GM18505 (cell line): ENCODE measurements around the gene PHOSPHO1.

Experiments
- ATAC-seq: cut with Tn5 transposase; IDR thresholded peaks from one replicate; pipeline ENCODE4 v1.9.1; 2021; ENCODE audit not compliant: unreplicated experiment
- POLR2A ChIP-seq: IDR thresholded peaks from 4 replicates; pipeline ENCODE4 v1.6.1; 2011; ENCODE audit warnings: borderline replicate concordance; ENCODE audit not compliant: insufficient read depth, insufficient read length; ENCODE audit errors: extremely low read depth

Gene PHOSPHO1

DNA sequence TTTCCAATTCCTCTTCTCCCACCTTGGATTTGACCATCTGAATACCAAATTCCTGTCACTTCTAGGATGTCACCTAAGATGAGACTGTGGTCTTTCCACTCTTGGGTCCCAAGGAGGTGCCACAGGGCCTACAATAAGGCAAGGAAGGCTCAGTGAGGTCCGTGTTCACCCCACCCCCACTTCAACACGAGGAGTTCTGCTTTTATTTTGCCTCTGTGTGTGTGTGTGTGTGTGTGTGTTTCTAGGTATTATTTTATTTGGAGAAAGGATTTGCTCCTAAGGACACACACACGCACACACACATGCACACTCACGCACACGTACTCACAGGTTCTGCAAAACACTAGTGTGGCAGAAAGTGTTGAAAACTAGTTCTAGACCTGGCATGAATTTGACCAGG lies 24.5 kb upstream of the PHOSPHO1 start:
- no peak for ATAC-seq
- no peak for TF ChIP-seq POLR2A

DNA sequence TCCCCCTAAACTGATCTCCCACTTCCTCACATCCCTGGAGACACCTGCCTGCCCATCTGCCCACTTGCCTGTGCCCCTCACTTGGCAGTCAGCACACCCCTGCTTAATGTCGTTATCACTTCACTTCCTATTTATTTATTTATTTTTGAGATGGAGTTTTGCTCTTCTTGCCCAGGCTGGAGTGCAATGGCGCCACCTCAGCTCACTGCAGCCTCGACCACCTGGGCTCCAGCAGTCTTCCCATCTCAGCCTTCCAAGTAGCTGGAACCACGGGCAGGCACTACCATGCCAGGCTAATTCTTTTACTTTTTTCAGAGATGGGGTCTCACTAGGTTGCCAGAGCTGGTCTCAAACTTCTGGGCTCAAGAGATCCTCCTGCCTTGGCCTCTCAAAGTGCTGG lies 23.5 kb upstream of the PHOSPHO1 start:
- no peak for TF ChIP-seq POLR2A
- no peak for ATAC-seq

DNA sequence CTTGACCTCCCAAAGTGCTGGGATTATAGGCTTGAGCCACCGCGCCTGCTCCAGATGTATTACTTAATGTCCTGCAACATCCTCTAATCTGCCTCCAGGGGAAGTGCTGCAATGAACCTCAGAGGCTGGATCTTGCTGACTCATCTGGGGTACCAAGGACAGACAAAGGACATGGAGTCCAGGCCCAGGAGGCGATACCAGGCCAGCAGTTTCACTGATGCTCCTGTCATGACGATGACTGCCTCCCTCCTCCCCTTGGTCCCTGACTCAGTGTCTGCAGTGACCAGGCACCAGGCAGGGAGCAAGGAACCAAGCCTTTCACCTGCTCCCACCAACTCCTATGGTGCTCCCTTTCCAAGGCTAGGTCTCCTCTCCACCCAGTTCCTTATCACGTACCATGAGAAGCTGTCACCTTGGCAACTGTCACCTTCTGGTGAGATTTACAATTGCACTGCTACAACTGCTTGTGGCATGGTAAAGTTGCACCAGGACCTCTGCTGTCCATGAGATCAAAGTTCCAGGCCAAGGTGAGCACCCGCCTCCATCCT lies 21.6 kb upstream of the PHOSPHO1 start:
- TF ChIP-seq POLR2A = no peak
- no peak for ATAC-seq

DNA sequence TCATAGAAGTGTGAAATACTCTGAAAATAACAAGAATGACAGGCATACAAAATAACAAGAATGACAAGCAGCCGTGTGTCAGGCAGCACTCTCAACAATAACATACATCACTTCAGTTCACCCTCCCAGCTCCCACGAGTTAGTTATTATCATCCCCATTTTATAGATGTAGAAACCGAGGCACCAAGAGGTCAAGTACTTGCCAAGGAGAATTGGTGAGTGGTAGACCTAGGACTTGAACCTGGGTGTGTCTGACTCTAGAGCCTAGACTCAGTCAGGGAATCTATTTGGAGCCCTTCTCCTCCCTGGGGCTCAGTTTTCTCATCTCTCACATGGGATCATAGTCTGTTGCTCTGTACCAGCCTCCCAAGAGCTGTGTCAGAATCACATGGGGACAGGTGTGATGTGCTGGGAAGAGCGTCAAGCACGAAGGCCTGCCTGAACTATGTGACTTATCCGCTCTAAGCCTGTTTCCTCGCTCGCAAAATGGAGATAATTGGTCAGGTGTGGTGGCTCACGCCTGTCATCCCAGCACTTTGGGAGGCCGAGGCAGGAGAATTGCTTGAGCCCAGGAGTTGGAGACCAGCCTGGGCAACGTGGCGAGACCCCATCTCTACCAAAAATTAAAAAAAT lies 19.4 kb upstream of the PHOSPHO1 start:
- no peak for ATAC-seq

DNA sequence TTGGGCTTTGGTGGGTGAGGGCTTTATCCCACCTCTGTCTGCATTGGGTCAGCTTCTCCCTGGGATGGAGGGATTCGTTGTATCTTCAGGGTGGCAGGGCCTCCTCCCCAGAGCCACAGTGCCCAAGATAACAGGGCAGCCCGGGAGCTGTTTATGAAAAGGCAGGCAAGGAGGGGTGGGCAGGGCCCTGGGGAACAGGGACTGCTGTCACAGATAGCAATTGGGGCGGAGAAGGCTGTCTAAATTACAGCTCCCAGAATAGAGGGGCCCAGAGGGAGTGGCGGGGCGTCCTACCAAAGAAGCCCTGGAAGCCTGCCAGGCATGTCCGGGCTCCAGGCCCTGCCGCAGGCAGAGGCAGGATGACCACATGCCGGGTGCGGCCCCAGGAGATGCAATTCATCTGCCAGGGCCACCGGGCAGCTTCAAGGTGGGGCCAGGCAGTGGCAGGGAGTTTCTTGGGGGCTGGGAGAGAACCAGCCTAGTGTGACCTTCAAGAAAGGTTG lies 18.8 kb upstream of the PHOSPHO1 start:
- ATAC-seq = no peak
- TF ChIP-seq POLR2A = no peak

More for the DNA sequence above, 19.4 kb upstream of the PHOSPHO1 start:
- TF ChIP-seq POLR2A = no peak

DNA sequence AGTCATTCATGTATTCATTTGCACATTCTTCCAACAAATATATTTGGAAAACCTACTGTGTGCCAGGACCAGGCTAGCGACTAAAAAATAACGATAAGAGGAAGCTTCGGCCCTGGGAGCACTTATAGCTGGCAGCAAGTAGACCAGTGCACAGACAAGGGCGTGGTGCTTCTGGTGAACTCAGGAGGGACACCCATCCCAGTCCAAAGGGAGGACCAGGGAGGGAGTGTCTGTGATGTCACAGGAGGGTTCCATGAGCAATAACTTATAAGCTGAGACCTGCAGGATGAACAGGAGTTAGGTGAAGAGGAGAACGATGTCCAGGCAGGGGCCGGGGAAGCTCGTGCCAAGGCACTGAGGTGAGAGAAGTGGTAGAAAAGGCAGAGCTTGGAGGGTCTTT lies 17.4 kb upstream of the PHOSPHO1 start:
- no peak for ATAC-seq
- no peak for TF ChIP-seq POLR2A

DNA sequence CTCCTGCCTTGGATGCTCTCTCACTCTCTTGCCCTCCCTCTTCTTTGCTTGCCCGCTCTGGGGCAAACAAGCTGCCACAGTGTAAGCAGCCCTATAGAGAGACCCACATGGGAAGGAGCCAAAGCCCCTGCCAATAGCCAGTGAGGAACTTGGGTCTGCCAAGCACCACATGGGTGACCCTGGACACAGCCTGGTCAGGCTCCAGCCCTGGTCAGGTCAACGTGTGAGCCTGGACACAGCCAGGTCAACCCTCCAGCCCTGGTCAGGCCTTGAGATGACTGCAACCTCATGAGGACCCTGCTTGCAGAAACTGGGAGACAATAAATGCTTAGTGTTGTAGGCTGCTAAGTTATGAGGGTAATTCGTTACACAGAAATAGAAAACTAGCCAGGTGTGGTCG lies 14.3 kb upstream of the PHOSPHO1 start:
- TF ChIP-seq POLR2A = no peak

DNA sequence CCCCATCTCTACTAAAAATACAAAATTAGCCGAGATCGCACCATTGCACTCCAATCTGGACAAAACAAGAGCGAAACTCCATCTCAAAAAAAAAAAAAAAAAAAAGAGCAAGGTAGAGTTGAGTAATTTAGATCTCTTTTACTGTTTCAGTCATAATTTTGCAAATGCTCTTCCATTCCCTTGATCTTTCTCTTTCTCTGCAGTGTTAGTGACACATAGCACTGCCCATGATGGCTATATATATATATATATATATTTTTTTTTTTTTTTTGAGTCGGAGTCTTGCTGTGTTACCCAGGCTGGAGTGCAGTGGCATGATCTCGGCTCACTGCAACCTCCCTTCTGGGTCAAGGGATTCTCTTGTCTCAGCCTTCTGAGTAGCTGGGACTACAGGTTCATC lies 12.2 kb upstream of the PHOSPHO1 start:
- no peak for TF ChIP-seq POLR2A
- ATAC-seq = no peak

More for the DNA sequence above, 14.3 kb upstream of the PHOSPHO1 start:
- no peak for ATAC-seq

DNA sequence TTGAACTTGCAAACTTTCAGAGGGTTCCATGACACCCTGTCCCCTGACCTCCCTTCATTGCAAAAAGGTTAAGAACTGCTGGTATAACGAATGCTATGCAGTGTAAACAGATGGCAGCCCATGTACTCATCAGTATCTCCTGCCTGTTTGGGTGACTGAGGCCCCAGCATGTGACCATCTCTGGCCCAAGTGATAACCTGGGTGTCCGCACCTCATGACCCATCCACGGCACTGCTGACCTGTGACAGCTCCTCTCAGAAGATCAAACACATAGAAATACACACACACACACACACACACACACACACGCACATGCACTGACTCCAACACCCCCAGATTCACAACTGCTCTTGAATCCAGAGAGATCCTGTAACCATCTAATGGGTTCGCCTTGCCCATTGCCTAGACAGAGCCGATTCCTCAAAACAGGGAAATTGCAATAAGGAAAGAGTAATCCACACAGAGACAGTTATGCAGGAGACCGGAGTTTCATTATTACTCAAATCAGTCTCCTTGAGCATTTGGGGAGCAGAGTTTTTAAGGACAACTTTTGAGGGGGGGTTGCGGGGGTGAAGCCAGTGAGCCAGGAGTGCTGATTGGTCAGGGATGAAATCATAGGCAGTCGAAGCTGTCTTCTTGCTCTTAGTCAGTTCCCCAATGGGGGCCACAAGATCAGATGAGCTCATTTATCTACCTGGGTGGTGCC lies 11.3 kb upstream of the PHOSPHO1 start:
- no peak for TF ChIP-seq POLR2A
- no peak for ATAC-seq

DNA sequence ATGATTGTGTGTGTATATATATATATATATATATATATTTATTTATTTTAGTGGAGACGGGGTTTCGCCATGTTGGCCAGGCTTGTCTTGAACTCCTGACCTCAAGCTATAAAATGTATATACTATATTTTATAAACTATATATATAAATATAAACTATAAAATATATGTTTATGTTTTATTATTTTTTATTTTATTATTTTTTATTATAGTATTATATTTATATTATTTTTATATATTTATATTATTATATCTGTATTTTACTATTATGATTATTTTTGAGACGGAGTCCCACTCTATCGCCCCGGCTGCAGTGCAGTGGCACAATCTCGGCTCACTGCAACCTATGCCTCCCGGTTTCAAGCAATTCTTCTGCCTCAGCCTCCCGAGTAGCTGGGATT lies 10.5 kb upstream of the PHOSPHO1 start:
- TF ChIP-seq POLR2A = no peak
- ATAC-seq = no peak

DNA sequence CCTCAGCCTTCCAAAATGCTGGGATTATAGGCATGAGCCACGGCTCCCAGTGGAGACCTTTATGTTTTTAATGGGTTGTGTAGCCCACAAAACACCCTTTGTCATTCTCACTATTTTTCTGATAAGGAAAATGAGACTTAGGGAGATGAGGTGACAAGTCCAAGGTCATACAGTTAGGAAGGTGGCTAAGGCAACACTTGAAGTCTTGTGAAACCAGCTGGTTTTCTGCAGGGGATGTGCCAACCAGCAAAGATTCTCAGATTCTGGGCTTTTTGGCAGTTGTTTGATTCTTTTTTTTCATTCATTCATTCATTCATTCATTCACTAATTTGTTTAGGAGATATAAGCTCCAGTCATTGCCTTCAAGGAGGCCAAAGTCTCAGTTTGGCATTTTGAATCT lies 10.0 kb upstream of the PHOSPHO1 start:
- ATAC-seq = no peak
- TF ChIP-seq POLR2A = no peak

DNA sequence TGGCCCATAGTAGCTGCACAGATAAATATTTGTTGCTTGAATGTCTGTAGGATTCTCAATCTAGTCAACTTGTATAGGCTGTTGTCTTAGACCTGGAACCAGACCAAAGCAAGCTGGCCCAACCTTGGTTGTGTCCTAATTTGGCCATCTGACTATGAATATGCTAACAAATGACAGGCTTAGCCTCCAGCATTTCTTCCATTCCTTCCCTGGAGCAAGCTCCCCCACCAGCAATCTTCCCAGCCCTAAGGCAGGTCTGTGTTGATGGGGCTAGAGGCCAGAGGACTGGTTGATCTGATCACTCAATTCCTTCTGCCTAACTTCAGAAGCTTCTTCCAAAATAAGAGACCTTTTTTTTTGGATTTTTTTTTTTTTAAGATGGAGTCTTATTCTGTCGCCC lies 9.4 kb upstream of the PHOSPHO1 start:
- no peak for TF ChIP-seq POLR2A
- ATAC-seq = no peak

DNA sequence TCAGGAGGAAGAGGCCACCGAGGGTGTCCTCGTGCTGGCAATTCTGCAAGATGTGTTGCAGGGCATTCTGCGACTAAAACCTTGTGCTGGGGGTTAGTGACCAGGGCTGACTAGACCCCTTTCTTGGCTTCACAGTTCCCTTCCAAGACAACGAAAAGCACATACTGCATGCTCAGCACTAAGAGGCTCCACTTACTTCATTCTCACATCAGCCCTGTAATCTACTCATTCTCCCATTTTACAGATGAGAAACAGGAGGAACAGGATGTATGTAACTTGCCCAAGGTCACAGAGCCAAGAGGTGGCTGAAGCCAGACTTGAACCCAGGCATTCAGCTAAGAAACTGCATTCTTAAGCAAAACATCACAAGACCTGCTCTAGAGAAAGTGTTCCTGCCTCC lies 5.3 kb upstream of the PHOSPHO1 start:
- TF ChIP-seq POLR2A = no peak
- no peak for ATAC-seq

DNA sequence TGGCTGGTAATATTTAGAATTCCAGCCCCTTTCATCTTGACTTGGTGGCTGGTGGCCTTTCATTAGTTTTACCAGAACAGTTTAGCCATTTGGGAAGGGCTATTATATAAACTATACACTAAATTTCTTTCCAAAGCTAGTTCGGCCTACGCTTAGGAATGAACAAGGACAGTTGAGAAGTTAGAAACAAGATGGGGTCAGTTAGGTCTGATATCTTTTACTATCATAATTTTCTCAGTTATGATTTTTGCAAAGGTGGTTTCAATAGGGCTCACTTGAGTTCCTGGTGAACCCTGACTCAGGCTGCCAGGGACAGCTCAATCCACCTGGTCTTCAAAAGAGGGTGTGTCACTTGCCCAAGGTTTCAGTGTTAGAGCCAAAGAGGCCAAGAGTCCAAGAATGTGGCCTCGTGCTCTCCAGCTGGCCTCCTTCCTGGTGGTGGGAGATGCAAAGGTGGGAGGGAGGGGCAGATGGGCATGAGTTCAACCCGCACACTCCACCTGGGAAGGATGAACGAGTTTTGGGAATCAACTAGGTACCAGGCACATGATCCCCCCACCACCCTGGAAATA lies 4.0 kb upstream of the PHOSPHO1 start:
- no peak for ATAC-seq
- TF ChIP-seq POLR2A = no peak
